SHP77 treated with DMSO at 0.1 percent for 48 hours (cell line): ENCODE data around the gene PTPN3.

Experiments
- DNase-seq: peaks from one replicate; lab custom pipeline; 2025; lab: John Stamatoyannopoulos, UW

PTPN3 gene

DNA sequence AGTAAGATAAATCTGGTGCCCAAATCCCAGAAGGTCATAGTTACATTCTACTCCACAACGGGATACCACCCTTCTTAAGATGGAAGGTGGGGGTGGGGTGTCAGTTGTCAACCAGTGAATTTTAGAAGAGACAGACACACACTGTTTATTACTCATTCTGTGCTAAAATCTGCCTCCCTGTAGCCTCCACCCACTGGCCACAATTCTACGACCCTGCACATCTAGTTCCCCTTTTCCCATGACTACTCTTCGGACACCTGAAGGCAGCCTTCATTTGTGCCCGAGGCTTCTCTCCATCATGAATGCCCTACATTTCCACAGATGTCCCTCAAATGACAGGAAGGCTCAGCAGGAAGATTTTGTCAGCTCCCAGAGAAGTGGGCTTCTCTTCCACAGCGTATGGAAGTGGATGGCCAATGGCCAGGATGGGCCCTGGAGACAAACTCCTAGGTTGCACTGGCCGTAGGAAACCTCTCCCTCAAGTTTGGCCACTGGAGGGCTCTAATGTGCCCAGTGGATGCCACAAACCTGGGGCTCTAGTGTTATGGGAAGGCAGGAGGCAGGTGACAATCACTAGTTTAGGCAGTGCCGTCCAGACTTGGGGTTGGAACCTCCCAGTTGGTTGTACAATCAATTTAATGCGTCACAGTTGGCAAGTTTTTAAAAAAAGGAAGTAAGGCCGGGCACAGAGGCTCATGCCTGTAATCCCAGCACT lies 46.6 kb downstream of the PTPN3 start:
- no peak for DNase-seq

DNA sequence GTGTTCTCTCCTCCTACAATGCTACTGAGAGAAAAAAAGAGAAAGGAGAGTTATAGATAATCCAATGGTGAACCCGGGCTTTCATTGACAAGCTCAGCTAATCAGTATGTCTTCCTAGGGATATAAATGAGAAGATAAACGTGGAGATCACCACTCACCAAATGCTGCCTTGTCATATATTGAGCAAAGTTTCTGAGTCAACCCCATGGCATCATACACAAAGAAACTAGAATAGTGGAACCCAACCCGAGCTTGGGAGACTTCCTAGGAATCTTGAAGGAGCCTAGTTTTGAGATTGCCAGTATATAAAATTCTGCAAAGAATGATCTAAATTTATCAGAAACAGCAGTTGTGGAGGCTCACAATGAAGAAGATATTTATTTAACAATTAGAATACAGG lies 47.8 kb downstream of the PTPN3 start:
- DNase-seq = no peak

GRCh38 chr9:109449036-109449798 lies 48.9 kb downstream of the PTPN3 start:
- no peak for DNase-seq

- no peak for DNase-seq
These were observed 49.9 kb downstream of the PTPN3 start for GRCh38 chr9:109448223-109448622.

GRCh38 chr9:109447329-109448076 lies 50.6 kb downstream of the PTPN3 start:
- DNase-seq = no peak

DNA sequence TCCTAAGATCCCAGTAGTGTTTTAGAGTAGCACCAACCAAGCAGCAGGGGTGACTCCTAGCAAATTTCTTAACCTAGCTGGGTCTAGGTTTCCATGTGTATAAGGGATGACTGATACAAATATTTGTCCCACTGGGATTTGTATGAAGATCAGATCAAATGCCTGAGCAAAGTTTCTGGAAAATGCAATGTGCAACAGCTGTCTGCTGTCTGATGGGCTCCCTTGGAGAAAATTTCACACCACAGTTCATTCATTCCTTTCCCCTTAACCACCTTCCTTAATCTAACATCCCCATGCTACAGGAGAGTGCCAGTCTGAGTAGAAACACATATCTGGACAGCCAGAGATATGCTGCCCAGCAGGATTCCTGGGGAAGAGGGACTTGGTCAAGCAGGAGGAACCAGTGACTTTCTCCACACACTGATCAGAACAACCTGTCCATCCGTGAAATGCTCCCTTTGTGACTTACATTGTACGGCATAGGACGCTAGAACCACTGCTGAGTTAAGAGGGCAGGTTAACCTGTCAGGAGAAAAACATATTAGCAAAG lies 53.3 kb downstream of the PTPN3 start:
- no peak for DNase-seq

GRCh38 chr9:109442716-109443115 lies 55.4 kb downstream of the PTPN3 start:
- no peak for DNase-seq

DNA sequence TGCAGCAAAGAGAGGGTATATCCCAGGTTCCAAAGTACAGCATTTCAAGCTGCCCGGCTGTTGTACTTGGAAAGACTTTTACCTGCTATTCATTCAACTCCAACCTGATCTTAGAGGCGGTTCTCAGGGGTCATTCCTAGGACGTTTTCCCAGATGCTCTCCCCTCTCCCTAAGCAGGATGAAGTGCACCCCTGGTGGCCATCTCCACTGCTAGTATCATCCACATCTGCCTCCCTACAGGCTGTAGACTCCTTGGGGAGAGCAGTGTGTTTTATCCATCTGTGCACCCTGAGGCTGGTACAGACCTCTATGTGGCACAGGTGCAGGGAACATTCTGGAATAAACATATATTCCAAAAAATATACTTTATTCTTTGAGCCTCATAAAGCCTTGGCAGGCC lies 56.8 kb downstream of the PTPN3 start:
- no peak for DNase-seq

- DNase-seq = peak; percentile 35
These were observed 57.3 kb downstream of the PTPN3 start for GRCh38 chr9:109440797-109441287.

DNA sequence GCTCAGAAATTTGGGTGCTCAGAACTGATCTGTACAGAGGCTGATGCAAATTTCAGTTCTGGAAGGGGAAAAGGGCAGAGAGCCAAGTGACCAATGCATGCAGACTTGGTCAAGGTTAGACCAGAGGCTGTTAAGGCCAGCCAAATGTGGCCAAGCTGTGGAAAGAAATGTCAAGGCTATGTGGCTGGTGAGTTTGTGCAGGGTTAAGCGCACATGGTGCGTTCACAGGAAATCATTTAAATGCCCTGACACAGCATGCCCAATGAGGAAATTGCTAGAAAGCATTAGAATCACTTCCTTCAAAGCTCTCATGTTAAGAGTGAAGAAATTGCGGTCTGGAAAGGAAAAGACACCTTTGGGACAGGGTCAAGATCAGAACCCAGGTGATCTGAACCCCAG lies 58.0 kb downstream of the PTPN3 start:
- no peak for DNase-seq

- DNase-seq = no peak
These were observed 58.6 kb downstream of the PTPN3 start for GRCh38 chr9:109439378-109440116.

GRCh38 chr9:109437286-109437685 lies 60.8 kb downstream of the PTPN3 start:
- no peak for DNase-seq

DNA sequence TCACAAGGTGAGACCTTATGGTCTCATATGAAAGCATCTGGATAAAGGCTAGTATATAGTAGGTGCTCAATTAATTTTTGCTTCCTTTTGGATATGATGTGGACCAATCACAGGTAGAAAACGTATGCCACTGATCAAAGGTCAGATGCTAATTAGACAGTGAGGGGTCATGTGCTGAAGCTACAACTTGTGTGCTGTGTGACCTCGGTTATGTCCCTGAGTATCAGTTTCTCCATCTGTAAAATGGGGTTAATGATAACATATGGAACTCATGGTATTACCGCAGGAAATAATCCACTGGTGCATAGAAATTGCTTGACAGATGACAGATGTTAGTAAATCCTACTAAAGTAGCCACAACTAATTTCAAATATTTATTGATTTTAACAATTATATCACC lies 62.0 kb downstream of the PTPN3 start:
- no peak for DNase-seq

GRCh38 chr9:109433476-109433875 lies 64.6 kb downstream of the PTPN3 start:
- no peak for DNase-seq

DNA sequence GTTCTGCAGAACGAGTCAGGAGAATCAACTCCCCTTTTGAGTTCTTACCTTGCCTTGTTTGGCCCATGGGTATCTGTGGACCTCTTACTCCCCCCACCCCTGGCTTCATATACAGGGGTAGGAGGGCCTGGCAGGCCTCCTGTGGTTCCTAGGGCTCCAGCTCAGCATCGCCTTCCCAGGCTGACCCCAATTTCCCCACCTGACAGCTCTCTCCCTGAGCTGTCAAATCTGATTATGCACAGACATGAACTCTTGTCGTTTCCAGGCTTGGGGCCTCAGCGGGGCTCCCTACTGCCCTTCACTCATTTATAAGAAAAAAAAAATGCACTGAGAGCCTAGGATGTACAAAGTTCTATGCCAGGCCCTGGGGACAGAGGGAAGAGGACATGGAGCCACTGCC lies 67.9 kb downstream of the PTPN3 start:
- DNase-seq = no peak

- DNase-seq = no peak
These were observed 69.3 kb downstream of the PTPN3 start for GRCh38 chr9:109428854-109429253.

DNA sequence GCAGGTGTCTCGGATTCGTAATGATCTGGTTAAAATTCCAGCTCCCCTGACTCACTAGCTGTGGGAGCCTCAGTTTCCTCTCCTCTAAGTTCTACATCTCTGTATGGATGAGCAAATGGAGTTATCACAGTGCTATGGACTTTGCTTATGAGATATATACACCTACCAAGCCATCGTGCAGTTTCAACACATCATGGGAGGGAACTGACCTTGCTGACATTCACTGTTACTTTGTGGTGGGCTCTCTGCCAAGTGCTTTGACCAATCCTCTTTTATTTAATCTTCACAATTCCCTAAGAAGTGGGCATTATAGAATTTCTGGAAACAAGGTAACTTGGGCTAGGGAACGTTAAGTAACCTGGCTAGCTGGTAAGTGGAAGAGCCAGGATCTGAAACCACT lies 70.2 kb downstream of the PTPN3 start:
- DNase-seq = no peak

GRCh38 chr9:109426626-109427402 lies 71.3 kb downstream of the PTPN3 start:
- DNase-seq = no peak

DNA sequence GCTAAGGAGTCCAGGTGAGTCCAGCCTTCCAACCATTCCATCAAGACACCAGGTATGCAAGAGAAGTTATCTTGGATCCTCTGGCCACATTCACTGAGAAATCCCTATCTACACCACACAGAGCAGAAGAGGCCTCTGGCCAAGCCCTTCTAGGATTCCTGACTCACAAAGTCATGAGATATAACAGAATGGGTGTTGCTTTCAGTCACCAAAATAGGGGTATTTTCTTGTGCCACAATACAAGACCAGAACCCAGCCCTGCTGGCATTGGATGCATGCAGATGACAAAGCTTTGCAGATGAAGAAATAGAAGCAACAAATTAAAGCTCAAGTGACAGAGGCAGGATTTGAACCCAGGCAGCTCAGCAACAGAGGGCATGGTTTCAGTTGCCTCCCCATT lies 73.5 kb downstream of the PTPN3 start:
- DNase-seq = no peak

- DNase-seq = no peak
These were observed 74.2 kb downstream of the PTPN3 start for GRCh38 chr9:109423877-109424276.

GRCh38 chr9:109422641-109423040 lies 75.5 kb downstream of the PTPN3 start:
- DNase-seq = no peak
